ENCODE results near the gene RALGPS1.

RALGPS1 gene

GRCh38 chr9:127193483-127193882 is 278.9 kb downstream of the RALGPS1 start:
- Histone ChIP-seq H3K4me3 (ENCODE audit: low read length in 2 of 2) (no peak overlapping the region), H3K27me3 (ENCODE audit: control insufficient read depth in 2 of 2, insufficient read depth in 2 of 2, low read length in 2 of 2) (no peaks in the 10 kb centered on the region), H3K27ac (ENCODE audit: low read depth in 2 of 2, low read length in 2 of 2) (no peak overlapping the region), H3K4me1 (ENCODE audit: control insufficient read depth in 2 of 2, insufficient read depth in 2 of 2, low read length in 2 of 2) (peaks cover 0 to 2% of the 10 kb centered on the region in 2 donors), H3K9ac (ENCODE audit: low read depth in 1 of 2, low read length in 2 of 2) (no peak overlapping the region), H3K9me3 (ENCODE audit: control insufficient read depth in 2 of 2, low read length in 2 of 2) (no peaks in the 10 kb centered on the region), H3K36me3 (ENCODE audit: control insufficient read depth in 2 of 2, insufficient read depth in 2 of 2, low read length in 2 of 2) (peaks cover 4 to 6% of the 10 kb centered on the region in 2 donors)

GRCh38 chr9:127194881-127195713 is 280.5 kb downstream of the RALGPS1 start:
- Histone ChIP-seq H3K9me3 (ENCODE audit: control insufficient read depth in 2 of 2, low read length in 2 of 2) (no peaks in the 10 kb centered on the region), H3K4me1 (ENCODE audit: control insufficient read depth in 2 of 2, insufficient read depth in 2 of 2, low read length in 2 of 2) (peaks cover 0 to 8% of the 10 kb centered on the region in 2 donors), H3K9ac (ENCODE audit: low read depth in 1 of 2, low read length in 2 of 2) (no peak overlapping the region)

GRCh38 chr9:127195976-127196825 is 281.6 kb downstream of the RALGPS1 start:
- Histone ChIP-seq H3K36me3 (ENCODE audit: control insufficient read depth in 2 of 2, insufficient read depth in 2 of 2, low read length in 2 of 2) (peaks cover 6 to 13% of the 10 kb centered on the region in 2 donors), H3K4me3 (ENCODE audit: low read length in 2 of 2) (no peak overlapping the region), H3K4me1 (ENCODE audit: control insufficient read depth in 2 of 2, insufficient read depth in 2 of 2, low read length in 2 of 2) (peaks cover 0 to 8% of the 10 kb centered on the region in 2 donors), H3K27ac (ENCODE audit: low read depth in 2 of 2, low read length in 2 of 2) (no peak overlapping the region), H3K27me3 (ENCODE audit: control insufficient read depth in 2 of 2, insufficient read depth in 2 of 2, low read length in 2 of 2) (no peaks in the 10 kb centered on the region), H3K9me3 (ENCODE audit: control insufficient read depth in 2 of 2, low read length in 2 of 2) (no peaks in the 10 kb centered on the region), H3K9ac (ENCODE audit: low read depth in 1 of 2, low read length in 2 of 2) (no peak overlapping the region)

More at GRCh38 chr9:127194881-127195713, 280.5 kb downstream of the RALGPS1 start:
- Histone ChIP-seq H3K36me3 (ENCODE audit: control insufficient read depth in 2 of 2, insufficient read depth in 2 of 2, low read length in 2 of 2) (peaks cover 6 to 9% of the 10 kb centered on the region in 2 donors), H3K27ac (ENCODE audit: low read depth in 2 of 2, low read length in 2 of 2) (no peak overlapping the region), H3K27me3 (ENCODE audit: control insufficient read depth in 2 of 2, insufficient read depth in 2 of 2, low read length in 2 of 2) (no peaks in the 10 kb centered on the region), H3K4me3 (ENCODE audit: low read length in 2 of 2) (no peak overlapping the region)

- no peak overlapping the region for H3K9ac ChIP-seq (ENCODE audit: low read depth in 1 of 2, low read length in 2 of 2)
- peaks cover 6 to 13% of the 10 kb centered on the region in 2 donors for H3K36me3 ChIP-seq (ENCODE audit: control insufficient read depth in 2 of 2, insufficient read depth in 2 of 2, low read length in 2 of 2)
- no peak overlapping the region for H3K27ac ChIP-seq (ENCODE audit: low read depth in 2 of 2, low read length in 2 of 2)
- H3K9me3 ChIP-seq (ENCODE audit: control insufficient read depth in 2 of 2, low read length in 2 of 2): no peaks in the 10 kb centered on the region
- H3K27me3 ChIP-seq (ENCODE audit: control insufficient read depth in 2 of 2, insufficient read depth in 2 of 2, low read length in 2 of 2): no peaks in the 10 kb centered on the region
- H3K4me1 ChIP-seq (ENCODE audit: control insufficient read depth in 2 of 2, insufficient read depth in 2 of 2, low read length in 2 of 2): peaks cover 0 to 8% of the 10 kb centered on the region in 2 donors
- H3K4me3 ChIP-seq (ENCODE audit: low read length in 2 of 2): no peak overlapping the region
Observed at GRCh38 chr9:127196826-127197145, 282.2 kb downstream of the RALGPS1 start.

- peaks cover 6 to 13% of the 10 kb centered on the region in 2 donors for H3K36me3 ChIP-seq (ENCODE audit: control insufficient read depth in 2 of 2, insufficient read depth in 2 of 2, low read length in 2 of 2)
- peaks cover 0 to 8% of the 10 kb centered on the region in 2 donors for H3K4me1 ChIP-seq (ENCODE audit: control insufficient read depth in 2 of 2, insufficient read depth in 2 of 2, low read length in 2 of 2)
- no peak overlapping the region for H3K27ac ChIP-seq (ENCODE audit: low read depth in 2 of 2, low read length in 2 of 2)
- H3K27me3 ChIP-seq (ENCODE audit: control insufficient read depth in 2 of 2, insufficient read depth in 2 of 2, low read length in 2 of 2): no peaks in the 10 kb centered on the region
- H3K9me3 ChIP-seq (ENCODE audit: control insufficient read depth in 2 of 2, low read length in 2 of 2): no peaks in the 10 kb centered on the region
- no peak overlapping the region for H3K9ac ChIP-seq (ENCODE audit: low read depth in 1 of 2, low read length in 2 of 2)
- no peak overlapping the region for H3K4me3 ChIP-seq (ENCODE audit: low read length in 2 of 2)
Observed at GRCh38 chr9:127197186-127197860, 282.7 kb downstream of the RALGPS1 start.

GRCh38 chr9:127197861-127198430 is 283.4 kb downstream of the RALGPS1 start:
- no peak overlapping the region for H3K9ac ChIP-seq (ENCODE audit: low read depth in 1 of 2, low read length in 2 of 2)

GRCh38 chr9:127198587-127198986 is 284.0 kb downstream of the RALGPS1 start:
- H3K9ac ChIP-seq (ENCODE audit: low read depth in 1 of 2, low read length in 2 of 2): no peak overlapping the region
- no peak overlapping the region for H3K4me3 ChIP-seq (ENCODE audit: low read length in 2 of 2)
- H3K36me3 ChIP-seq (ENCODE audit: control insufficient read depth in 2 of 2, insufficient read depth in 2 of 2, low read length in 2 of 2): peaks cover 6 to 13% of the 10 kb centered on the region in 2 donors
- no peaks in the 10 kb centered on the region for H3K9me3 ChIP-seq (ENCODE audit: control insufficient read depth in 2 of 2, low read length in 2 of 2)
- peak overlapping the region in 1 of 2 donors; percentile 5 for H3K27ac ChIP-seq (ENCODE audit: low read depth in 2 of 2, low read length in 2 of 2)
- no peaks in the 10 kb centered on the region for H3K27me3 ChIP-seq (ENCODE audit: control insufficient read depth in 2 of 2, insufficient read depth in 2 of 2, low read length in 2 of 2)
- H3K4me1 ChIP-seq (ENCODE audit: control insufficient read depth in 2 of 2, insufficient read depth in 2 of 2, low read length in 2 of 2): peaks cover 0 to 8% of the 10 kb centered on the region in 2 donors

More at GRCh38 chr9:127197861-127198430, 283.4 kb downstream of the RALGPS1 start:
- Histone ChIP-seq H3K4me1 (ENCODE audit: control insufficient read depth in 2 of 2, insufficient read depth in 2 of 2, low read length in 2 of 2) (peaks cover 0 to 8% of the 10 kb centered on the region in 2 donors), H3K9me3 (ENCODE audit: control insufficient read depth in 2 of 2, low read length in 2 of 2) (no peaks in the 10 kb centered on the region), H3K36me3 (ENCODE audit: control insufficient read depth in 2 of 2, insufficient read depth in 2 of 2, low read length in 2 of 2) (peaks cover 6 to 13% of the 10 kb centered on the region in 2 donors), H3K27me3 (ENCODE audit: control insufficient read depth in 2 of 2, insufficient read depth in 2 of 2, low read length in 2 of 2) (no peaks in the 10 kb centered on the region), H3K27ac (ENCODE audit: low read depth in 2 of 2, low read length in 2 of 2) (peak overlapping the region in 1 of 2 donors; percentile 5), H3K4me3 (ENCODE audit: low read length in 2 of 2) (no peak overlapping the region)

GRCh38 chr9:127199001-127199791 is 284.6 kb downstream of the RALGPS1 start:
- no peak overlapping the region for H3K27ac ChIP-seq (ENCODE audit: low read depth in 2 of 2, low read length in 2 of 2)
- peaks cover 0 to 8% of the 10 kb centered on the region in 2 donors for H3K4me1 ChIP-seq (ENCODE audit: control insufficient read depth in 2 of 2, insufficient read depth in 2 of 2, low read length in 2 of 2)
- no peak overlapping the region for H3K4me3 ChIP-seq (ENCODE audit: low read length in 2 of 2)
- no peaks in the 10 kb centered on the region for H3K27me3 ChIP-seq (ENCODE audit: control insufficient read depth in 2 of 2, insufficient read depth in 2 of 2, low read length in 2 of 2)
- H3K9me3 ChIP-seq (ENCODE audit: control insufficient read depth in 2 of 2, low read length in 2 of 2): no peaks in the 10 kb centered on the region
- H3K9ac ChIP-seq (ENCODE audit: low read depth in 1 of 2, low read length in 2 of 2): no peak overlapping the region
- peaks cover 6 to 13% of the 10 kb centered on the region in 2 donors for H3K36me3 ChIP-seq (ENCODE audit: control insufficient read depth in 2 of 2, insufficient read depth in 2 of 2, low read length in 2 of 2)

All from mucosa of rectum (tissue), 2 donors.